GM12865 (cell line): Measurements from ENCODE around the gene MYCN.
"Not testable (repeated sequence)": the region's sequence is repeated elsewhere in the genome, so short reads cannot be mapped to it uniquely, and the experiment has no call there.

Experiments used
- DNase-seq: peaks from one replicate; pipeline ENCODE4 v3.0.0; 2010; ENCODE audit warnings: low read depth
- H3K4me3 ChIP-seq: 2 replicates; pipeline ENCODE4 v1.5.1; 2011; ENCODE audit warnings: mild to moderate bottlenecking, low read depth, low read length, control low read depth
- TF ChIP-seq, protein P1 (sequence below): IDR thresholded peaks from 2 replicates; pipeline ENCODE4 v1.5.1; 2011; ENCODE audit warnings: low read length, control low read depth, low read depth, inconsistent platforms; ENCODE audit not compliant: insufficient read depth; ENCODE audit errors: missing control alignments

MYCN gene

DNA sequence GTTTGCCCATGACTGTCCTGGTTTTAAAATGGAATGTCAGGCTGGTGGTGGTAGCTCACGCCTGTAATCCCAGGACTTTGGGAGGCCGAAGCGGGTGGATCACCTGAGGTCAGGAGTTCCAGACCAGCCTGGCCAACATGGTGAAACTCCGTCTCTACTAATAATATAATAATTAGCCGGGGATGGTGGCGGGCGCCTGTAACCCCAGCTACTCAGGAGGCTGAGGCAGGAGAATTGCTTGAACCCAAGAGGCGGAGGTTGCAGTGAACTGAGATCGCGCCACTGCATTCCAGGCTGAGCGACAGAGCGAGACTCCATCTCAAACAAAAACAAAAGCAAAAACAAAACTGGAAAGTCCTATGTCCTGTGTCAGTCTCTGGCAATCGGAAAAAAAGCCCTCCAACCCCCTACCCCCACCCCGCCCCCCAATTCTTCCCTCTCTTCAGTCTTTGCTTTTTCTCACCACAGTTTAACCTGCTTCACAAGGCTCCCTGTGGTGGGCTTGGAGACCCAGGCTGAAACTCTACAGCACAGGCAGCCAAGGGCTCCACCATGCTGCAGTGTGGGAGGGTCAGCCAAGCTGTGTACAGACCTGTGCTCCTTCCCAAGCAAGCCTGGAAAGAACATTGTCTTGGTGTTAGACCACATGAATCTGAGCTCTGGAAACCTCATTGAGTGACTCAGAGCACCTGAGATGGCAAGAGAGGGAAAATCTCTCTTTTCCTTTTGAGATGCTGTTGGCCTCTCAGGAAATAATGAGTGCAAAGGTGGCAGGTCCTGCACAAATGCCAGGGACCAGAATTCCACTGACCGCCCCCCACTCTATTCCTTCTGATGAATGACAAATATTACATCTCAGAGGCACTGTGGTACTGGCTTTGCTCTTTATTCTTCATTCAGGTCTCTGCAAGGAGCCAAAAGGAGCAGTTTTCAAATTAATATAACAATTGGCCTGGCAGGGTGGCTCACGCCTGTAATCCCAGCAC is 16.7 kb downstream of the MYCN start:
- no peak for DNase-seq
- TF ChIP-seq, protein P1, sequence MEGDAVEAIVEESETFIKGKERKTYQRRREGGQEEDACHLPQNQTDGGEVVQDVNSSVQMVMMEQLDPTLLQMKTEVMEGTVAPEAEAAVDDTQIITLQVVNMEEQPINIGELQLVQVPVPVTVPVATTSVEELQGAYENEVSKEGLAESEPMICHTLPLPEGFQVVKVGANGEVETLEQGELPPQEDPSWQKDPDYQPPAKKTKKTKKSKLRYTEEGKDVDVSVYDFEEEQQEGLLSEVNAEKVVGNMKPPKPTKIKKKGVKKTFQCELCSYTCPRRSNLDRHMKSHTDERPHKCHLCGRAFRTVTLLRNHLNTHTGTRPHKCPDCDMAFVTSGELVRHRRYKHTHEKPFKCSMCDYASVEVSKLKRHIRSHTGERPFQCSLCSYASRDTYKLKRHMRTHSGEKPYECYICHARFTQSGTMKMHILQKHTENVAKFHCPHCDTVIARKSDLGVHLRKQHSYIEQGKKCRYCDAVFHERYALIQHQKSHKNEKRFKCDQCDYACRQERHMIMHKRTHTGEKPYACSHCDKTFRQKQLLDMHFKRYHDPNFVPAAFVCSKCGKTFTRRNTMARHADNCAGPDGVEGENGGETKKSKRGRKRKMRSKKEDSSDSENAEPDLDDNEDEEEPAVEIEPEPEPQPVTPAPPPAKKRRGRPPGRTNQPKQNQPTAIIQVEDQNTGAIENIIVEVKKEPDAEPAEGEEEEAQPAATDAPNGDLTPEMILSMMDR = no peak
- no peak overlapping the region for H3K4me3 ChIP-seq

DNA sequence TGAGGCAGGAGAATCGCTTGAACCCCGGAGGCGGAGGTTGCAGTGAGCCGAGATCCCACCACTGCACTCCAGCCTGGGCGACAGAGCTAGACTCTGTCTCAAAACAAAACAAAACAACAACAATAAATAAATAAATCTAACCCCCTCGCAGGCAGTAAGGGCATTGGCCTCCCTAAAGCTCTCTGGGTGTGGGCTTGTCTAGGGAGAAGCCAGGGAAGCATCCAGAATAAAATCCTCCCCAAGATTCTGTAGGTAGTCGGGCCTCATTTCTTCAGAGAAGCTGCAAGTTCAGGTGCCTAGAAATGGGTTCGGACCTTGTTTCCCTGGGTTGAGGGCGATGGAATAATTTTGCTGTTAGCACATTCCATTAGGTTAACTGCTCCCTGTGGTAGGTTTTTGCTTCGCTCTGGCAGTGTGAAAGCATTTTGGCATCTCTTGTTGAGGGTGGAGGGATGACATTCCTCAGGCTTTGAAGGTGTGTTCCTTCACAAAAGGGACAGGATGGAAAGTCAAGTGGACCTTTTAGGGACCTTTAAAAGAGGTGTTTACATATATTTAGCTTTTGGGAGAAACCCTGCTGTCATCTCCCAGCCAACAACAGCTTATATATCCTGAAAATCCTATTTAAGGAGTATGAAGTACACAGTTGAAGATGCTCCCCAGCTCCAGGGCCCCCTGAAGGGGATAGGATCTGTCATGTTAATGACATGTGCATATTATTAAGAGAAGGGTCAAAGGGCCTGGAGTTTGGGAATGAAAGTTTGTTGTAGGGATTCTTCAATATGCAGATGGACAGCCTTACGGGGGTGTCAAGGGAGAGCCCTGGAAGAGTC is 17.7 kb downstream of the MYCN start:
- DNase-seq = no peak
- no peak overlapping the region for H3K4me3 ChIP-seq
- TF ChIP-seq, protein P1 = no peak

DNA sequence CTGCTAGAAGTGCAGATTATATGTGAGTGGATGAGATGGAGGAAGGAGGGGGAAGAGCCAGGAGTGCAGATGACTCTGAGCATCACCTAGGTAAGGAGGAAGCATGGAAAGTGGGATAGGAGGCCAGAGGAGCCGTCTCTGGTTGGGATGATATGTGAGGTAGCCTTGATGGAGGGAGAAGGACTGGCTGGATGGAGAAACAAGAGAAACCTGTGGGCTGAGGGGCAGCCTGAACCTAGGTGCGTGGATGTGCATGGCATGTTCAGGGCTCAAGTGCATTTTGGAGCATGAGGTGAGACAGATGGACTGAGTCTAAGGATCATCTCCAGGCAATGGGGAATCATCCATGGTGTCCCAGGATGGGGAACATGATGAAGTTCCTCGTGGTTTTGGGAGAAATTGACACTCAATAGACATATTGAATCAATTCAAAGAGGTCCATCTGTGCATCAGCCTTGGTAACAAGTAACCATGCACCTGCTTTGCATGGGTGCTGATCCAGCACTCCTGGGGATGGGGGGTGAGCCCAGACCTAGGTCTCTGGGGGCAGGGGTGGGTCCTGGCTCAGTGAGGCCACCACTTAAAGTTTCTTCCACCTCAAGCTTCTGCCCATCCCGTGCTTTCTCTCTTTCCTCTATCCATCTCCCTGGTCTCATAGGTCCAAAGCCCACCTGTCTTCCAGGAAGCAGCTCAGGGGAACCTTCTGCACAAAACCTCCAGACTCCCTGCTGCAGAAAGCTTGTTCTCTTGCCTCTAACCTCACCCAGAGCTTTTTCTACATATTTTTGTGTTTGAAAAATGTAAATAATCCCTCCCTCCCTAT is 19.2 kb downstream of the MYCN start:
- TF ChIP-seq, protein P1 = no peak

DNA sequence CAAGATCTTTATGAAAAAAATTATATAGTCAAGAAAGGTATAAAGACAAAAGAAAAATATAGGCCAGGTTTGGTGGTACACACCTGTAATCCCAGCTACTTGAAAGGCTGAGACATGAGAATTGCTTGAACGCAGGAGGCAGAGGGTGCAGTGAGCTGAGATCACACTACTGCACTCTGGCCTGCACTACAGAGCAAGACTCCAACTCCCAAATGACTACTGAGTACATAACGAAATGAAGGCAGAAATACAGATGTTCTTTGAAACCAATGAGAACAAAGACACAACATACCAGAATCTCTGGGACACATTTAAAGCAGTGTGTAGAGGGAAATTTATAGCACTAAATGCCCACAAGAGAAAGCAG is 19.8 kb downstream of the MYCN start:
- H3K4me3 ChIP-seq, DNase-seq: not testable (repeated sequence)

More for the DNA sequence above, 19.2 kb downstream of the MYCN start:
- no peak for DNase-seq
- H3K4me3 ChIP-seq = no peak overlapping the region

DNA sequence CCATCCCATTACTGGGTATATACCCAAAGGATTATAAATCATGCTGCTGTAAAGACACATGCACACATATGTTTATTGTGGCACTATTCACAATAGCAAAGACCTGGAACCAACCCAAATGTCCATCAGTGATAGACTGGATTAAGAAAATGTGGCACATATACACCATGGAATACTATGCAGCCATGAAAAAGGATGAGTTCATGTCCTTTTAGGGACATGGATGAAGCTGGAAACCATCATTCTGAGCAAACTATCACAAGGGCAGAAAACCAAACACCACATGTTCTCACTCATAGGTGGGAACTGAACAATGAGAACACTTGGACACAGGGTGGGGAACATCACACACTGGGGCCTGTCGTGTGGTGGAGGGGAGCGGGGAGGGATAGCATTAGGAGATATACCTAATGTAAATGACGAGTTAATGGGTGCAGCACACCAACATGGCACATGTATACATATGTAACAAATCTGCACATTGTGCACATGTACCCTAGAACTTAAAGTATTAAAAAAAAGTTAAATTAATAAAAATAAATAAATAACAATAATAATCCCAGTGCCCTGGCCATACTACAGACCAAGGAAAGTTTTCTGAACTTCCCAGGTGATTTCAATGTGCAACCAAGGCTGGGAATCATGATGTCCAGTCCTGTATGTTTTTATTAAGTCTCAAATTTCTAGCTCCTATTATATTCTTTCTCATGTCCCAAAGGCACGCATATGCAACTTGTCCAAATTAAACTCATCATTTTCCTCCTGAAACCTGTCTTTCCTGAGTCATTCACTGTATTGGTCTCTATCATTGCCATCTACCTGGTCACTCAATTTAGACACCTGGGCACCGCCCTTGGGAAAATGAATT is 23.0 kb downstream of the MYCN start:
- H3K4me3 ChIP-seq, DNase-seq: not testable (repeated sequence)

DNA sequence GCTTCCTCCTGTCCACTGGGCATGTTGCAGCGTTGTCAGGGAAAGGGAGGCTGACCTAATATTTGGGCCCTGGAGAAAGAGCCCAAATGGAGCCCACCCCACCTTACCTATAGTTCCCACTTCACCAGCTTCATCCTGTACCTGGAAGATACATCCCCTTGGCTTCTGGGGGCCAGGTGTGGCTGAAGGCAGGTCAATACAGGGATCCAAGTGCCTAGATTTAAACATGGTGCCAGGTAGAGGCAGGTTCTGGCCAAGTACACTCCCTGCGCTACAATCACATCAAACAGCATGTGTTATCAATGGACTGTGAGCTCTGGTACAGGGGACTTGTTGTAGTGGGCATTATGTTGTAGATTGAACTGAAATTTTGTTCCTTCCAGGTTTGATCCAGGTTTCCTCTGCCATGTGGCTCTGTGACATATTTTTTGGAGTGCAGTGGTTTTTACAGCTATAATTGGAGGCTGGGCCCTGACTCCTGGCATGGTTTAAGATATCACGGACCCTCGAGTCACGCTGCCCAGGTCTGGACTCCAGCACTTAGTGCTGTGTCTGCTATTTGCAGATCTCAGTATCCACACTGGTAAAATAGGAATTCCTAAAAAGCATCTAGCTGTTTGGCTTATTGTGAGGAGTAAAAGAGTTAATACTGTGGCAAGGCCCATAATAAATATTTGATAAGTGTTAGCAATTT is 23.8 kb downstream of the MYCN start:
- no peak overlapping the region for H3K4me3 ChIP-seq
- TF ChIP-seq, protein P1 = no peak
- no peak for DNase-seq
